K562 (cell line): Measurements from ENCODE around the gene CTSS. TPM values are rescaled to one million over a fixed set of nuclear protein-coding genes. Genes with fewer than 3 reads are reported as not detected.
A peak's percentile ranks its signal among the peaks of the same experiment; 100 is the strongest.

Source experiments
- ATF3 ChIP-seq, 2 experiments: fragments of 450-650 bp in 1 of 2; sonication (generic) in 1 of 2; formaldehyde crosslinking in 1 of 2; IDR thresholded peaks in 1 of 2; conservative IDR thresholded peaks in 1 of 2; 2 replicates each; pipeline versions ENCODE4 v1.6.1 to v1.8.1; 2016 to 2023; ENCODE audit warnings: mild to moderate bottlenecking in 2 of 2, moderate library complexity in 2 of 2, inconsistent platforms in 1 of 2, missing genetic modification reagents in 1 of 2
- BCLAF1 ChIP-seq, 2 experiments: fragments of 450-650 bp in 1 of 2; IDR thresholded peaks; 2 replicates each; pipeline ENCODE4 v1.6.1; 2011 to 2017; ENCODE audit warnings: low read depth in 2 of 2, antibody characterized with exemption in 1 of 2, borderline replicate concordance in 1 of 2, low read length in 1 of 2, mild to moderate bottlenecking in 1 of 2, mixed read lengths in 1 of 2; ENCODE audit not compliant: control insufficient read depth in 1 of 2
- CEBPB ChIP-seq: fragments of 450-650 bp; IDR thresholded peaks from 2 replicates; pipeline ENCODE4 v1.6.1; 2016; ENCODE audit warnings: missing genetic modification characterization, missing compliant biosample characterization
- CEBPG ChIP-seq, 3 experiments: fragments of 200-800 bp in 1 of 3; sonication (Bioruptor generic) in 1 of 3; sonication (generic) in 1 of 3; formaldehyde crosslinking in 1 of 3; IDR thresholded peaks in 2 of 3; conservative IDR thresholded peaks in 1 of 3; 2 replicates each; pipeline versions ENCODE4 v1.6.1 to v1.8.0; 2016 to 2022; ENCODE audit warnings: missing compliant biosample characterization in 2 of 3, missing genetic modification characterization in 2 of 3, mild to moderate bottlenecking in 1 of 3, missing genetic modification reagents in 1 of 3
- CHD2 ChIP-seq: IDR thresholded peaks from 2 replicates; pipeline ENCODE4 v1.6.1; 2011; ENCODE audit warnings: low read depth, low read length
- PBX2 ChIP-seq, 2 experiments: IDR thresholded peaks in 1 of 2; conservative IDR thresholded peaks in 1 of 2; 2 replicates each; pipeline ENCODE4 v1.6.1; 2016; ENCODE audit warnings: low read depth in 2 of 2, mild to moderate bottlenecking in 1 of 2, missing compliant biosample characterization in 1 of 2, missing genetic modification characterization in 1 of 2, moderate library complexity in 1 of 2
- ZBTB49 ChIP-seq: sonication (generic); formaldehyde crosslinking; IDR thresholded peaks from 2 replicates; pipeline ENCODE4 v1.8.0; 2022; ENCODE audit warnings: missing genetic modification reagents, mild to moderate bottlenecking, borderline replicate concordance
- ZNF584 ChIP-seq: fragments of 200-800 bp; sonication (Bioruptor generic); IDR thresholded peaks from 2 replicates; pipeline ENCODE4 v1.6.1; 2016; ENCODE audit warnings: low read depth, mild to moderate bottlenecking, missing genetic modification characterization, missing compliant biosample characterization
- polyA plus RNA-seq, 8 experiments: library from polyadenylated mRNA; depleted of rRNA in 4 of 8; stranded (reverse) in 5 of 8; unstranded in 3 of 8; fragments of >200 nt; fragmentation: Nextera tagmentation in 2 of 8; fragmentation: Illumina TruSeq in 1 of 8; extraction: Ambion mirVana in 2 of 8; extraction: Trizol in 1 of 8; gene quantifications; 2 replicates each; pipeline versions ENCODE4 v1.2.1 to v1.2.3, GENCODE V29; 2011 to 2014; ENCODE audit warnings: inconsistent platforms in 1 of 8, missing spikeins in 1 of 8
- total RNA-seq, 7 experiments: library from RNA; depleted of rRNA in 6 of 7; stranded (reverse); fragments of >200 nt in 6 of 7; fragmentation: Illumina TruSeq in 2 of 7; extraction: Trizol in 2 of 7; gene quantifications; 2 replicates each; pipeline versions ENCODE4 v1.2.1 to v1.2.3, GENCODE V29; 2011 to 2021; ENCODE audit warnings: low replicate concordance in 1 of 7

Gene CTSS
- total and polyA plus RNA-seq, 9 of the 15 experiments (the other 6 are each of a cell fraction or from before 2014, with no cell fraction given) = 8.6 to 24.9 (median 10.3) TPM

GRCh38 chr1:150807249-150808023 is 41.9 kb upstream of the CTSS start (continued):
- TF ChIP-seq CEBPB (0 out of 2 replicates have a peak, but pooled peaks have one; percentile 13), PBX2 (CRISPR knock-in tag; IDR thresholded peaks at IDR 0.05; ENCODE audit: low read depth) (no peak), PBX2 (tag; conservative IDR thresholded peaks at IDR 0.05; ENCODE audit: low read depth) (no peak), ZBTB49 (CRISPR knock-in tag) (no peak), ZNF584 (CRISPR knock-in tag) (no peak), BCLAF1 (IDR thresholded peaks at IDR 0.05; ENCODE audit: borderline replicate concordance in 1 of 2, control insufficient read depth in 1 of 2, low read depth in 2 of 2, low read length in 1 of 2) (no peak), CEBPG (CRISPR knock-in tag; IDR thresholded peaks at IDR 0.05) (no peak), CEBPG (tag; conservative IDR thresholded peaks at IDR 0.05 in 1 of 2, IDR thresholded peaks at IDR 0.05 in 1 of 2) (0 out of 4 replicates have a peak, but pooled peaks of 1 of the 2 experiments have one; percentile 17), ATF3 (IDR thresholded peaks at IDR 0.05) (peak; percentile 33; the same call in 1 of the 2 replicates), ATF3 (CRISPR knock-in tag; conservative IDR thresholded peaks at IDR 0.05) (no peak), CHD2 (no peak)
